ENCODE results near the gene CPM. TPM values are rescaled to one million over a fixed set of nuclear protein-coding genes. Genes with fewer than 3 reads are reported as not detected.
"Not testable (repeated sequence)": the region's sequence is repeated elsewhere in the genome, so short reads cannot be mapped to it uniquely, and the experiment has no call there.

Gene CPM
- total and polyA plus RNA-seq, 4 donors: 14.2 to 65.0 (median 24.0) TPM

GRCh38 chr12:68863886-68864454 is 69.0 kb downstream of the CPM start:
- DNase-seq (ENCODE audit: low spot score); H3K27me3 ChIP-seq (ENCODE audit: control insufficient read depth in 4 of 4, insufficient read depth in 4 of 4, low read length in 3 of 4); H3K27ac ChIP-seq (ENCODE audit: low read depth in 1 of 2, low read length in 2 of 2); H3K4me1 ChIP-seq (ENCODE audit: control insufficient read depth in 4 of 4, insufficient read depth in 4 of 4, low read length in 3 of 4); H3K4me3 ChIP-seq (ENCODE audit: low read depth in 1 of 3, low read length in 3 of 3); H3K9ac ChIP-seq (ENCODE audit: low read depth in 1 of 2, low read length in 2 of 2); H3K9me3 ChIP-seq (ENCODE audit: control insufficient read depth in 4 of 4, low read length in 3 of 4): not testable (repeated sequence)
- TF ChIP-seq CTCF (IDR thresholded peaks at IDR 0.05; ENCODE audit: low read depth, low read length, missing input control) (peak; percentile 56), RAD21 (IDR thresholded peaks at IDR 0.05) (peak; percentile 83 to 85)
- WGBS: 84% methylated on average over 8 of the region's 8 CpGs
- peaks cover 2 to 27% (median 8%) of the 10 kb centered on the region in 4 donors for H3K36me3 ChIP-seq (ENCODE audit: control insufficient read depth in 4 of 4, insufficient read depth in 3 of 4, low read depth in 1 of 4, low read length in 3 of 4)

DNA sequence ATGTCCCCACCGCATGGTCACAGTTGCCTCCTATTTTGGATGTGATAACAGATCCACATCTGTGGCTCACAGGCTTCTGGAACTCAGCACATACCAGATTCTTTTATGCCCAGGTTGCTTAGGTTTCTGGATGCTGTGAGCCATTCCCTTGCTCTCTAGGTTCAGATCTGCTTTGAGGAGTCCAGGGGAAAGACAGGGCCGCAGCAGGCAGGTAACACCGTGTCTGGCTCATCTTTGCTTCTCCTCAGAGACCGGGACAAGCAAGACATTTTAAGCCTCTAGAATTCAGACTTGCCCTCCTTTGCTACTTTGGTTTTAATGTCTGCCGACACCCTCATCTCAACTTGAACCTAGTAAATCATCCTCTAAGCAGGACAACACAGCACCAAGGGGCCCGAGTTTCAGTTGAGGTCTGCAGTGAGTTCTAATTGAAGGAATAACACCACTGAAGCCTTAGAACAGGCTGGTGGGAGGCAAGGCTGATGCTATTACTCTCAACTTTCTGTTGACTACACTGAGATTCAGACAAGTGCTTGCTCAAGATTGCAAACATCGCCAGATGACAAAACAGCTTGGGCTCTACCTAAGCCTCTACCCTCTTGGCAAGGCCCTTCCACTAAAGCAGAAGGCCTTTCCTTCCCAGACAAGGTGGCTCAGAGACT is 69.7 kb downstream of the CPM start:
- H3K4me3 ChIP-seq (ENCODE audit: low read depth in 1 of 3, low read length in 3 of 3): no peak overlapping the region
- DNase-seq (ENCODE audit: low spot score): no peak
- no peak for TF ChIP-seq REST (IDR thresholded peaks at IDR 0.05)
- no peak for TF ChIP-seq YY1 (IDR thresholded peaks at IDR 0.05)
- no peak for TF ChIP-seq NR2F2 (IDR thresholded peaks at IDR 0.05)
- TF ChIP-seq, protein P1, sequence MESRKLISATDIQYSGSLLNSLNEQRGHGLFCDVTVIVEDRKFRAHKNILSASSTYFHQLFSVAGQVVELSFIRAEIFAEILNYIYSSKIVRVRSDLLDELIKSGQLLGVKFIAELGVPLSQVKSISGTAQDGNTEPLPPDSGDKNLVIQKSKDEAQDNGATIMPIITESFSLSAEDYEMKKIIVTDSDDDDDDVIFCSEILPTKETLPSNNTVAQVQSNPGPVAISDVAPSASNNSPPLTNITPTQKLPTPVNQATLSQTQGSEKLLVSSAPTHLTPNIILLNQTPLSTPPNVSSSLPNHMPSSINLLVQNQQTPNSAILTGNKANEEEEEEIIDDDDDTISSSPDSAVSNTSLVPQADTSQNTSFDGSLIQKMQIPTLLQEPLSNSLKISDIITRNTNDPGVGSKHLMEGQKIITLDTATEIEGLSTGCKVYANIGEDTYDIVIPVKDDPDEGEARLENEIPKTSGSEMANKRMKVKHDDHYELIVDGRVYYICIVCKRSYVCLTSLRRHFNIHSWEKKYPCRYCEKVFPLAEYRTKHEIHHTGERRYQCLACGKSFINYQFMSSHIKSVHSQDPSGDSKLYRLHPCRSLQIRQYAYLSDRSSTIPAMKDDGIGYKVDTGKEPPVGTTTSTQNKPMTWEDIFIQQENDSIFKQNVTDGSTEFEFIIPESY (IDR thresholded peaks at IDR 0.05): no peak
- TF ChIP-seq FOXA2 (IDR thresholded peaks at IDR 0.05): no peak
- no peak for TF ChIP-seq EGR1 (IDR thresholded peaks at IDR 0.05; ENCODE audit: low read depth in 2 of 2)
- no peak for TF ChIP-seq HNF4G (IDR thresholded peaks at IDR 0.05)
- TF ChIP-seq RAD21 (IDR thresholded peaks at IDR 0.05): no peak
- no peak for TF ChIP-seq TAF1 (conservative IDR thresholded peaks at IDR 0.05)
- TF ChIP-seq CTCF (IDR thresholded peaks at IDR 0.05; ENCODE audit: low read depth, low read length, missing input control): no peak
- TF ChIP-seq FOXA1 (IDR thresholded peaks at IDR 0.05): no peak
- no peaks in the 10 kb centered on the region for H3K4me1 ChIP-seq (ENCODE audit: control insufficient read depth in 4 of 4, insufficient read depth in 4 of 4, low read length in 3 of 4)
- no peak overlapping the region for H3K9ac ChIP-seq (ENCODE audit: low read depth in 1 of 2, low read length in 2 of 2)
- H3K27me3 ChIP-seq (ENCODE audit: control insufficient read depth in 4 of 4, insufficient read depth in 4 of 4, low read length in 3 of 4): no peaks in the 10 kb centered on the region
- H3K36me3 ChIP-seq (ENCODE audit: control insufficient read depth in 4 of 4, insufficient read depth in 3 of 4, low read depth in 1 of 4, low read length in 3 of 4): peaks cover under 1 to 20% (median 2%) of the 10 kb centered on the region in 4 donors
- 95% methylated on average over 7 of the region's 7 CpGs for WGBS
- H3K27ac ChIP-seq (ENCODE audit: low read depth in 1 of 2, low read length in 2 of 2): no peak overlapping the region
- H3K9me3 ChIP-seq (ENCODE audit: control insufficient read depth in 4 of 4, low read length in 3 of 4): no peaks in the 10 kb centered on the region
